NT2/D1 (cell line): ENCODE data around the gene BMPR1A.

Experiments
- SUZ12 ChIP-seq: IDR thresholded peaks from 2 replicates; pipeline ENCODE4 v1.6.1; 2011; ENCODE audit not compliant: insufficient read length, insufficient read depth; ENCODE audit errors: extremely low read depth
- YY1 ChIP-seq: IDR thresholded peaks from 2 replicates; pipeline ENCODE4 v1.6.1; 2011; ENCODE audit not compliant: insufficient read length, insufficient read depth
- ZNF274 ChIP-seq: IDR thresholded peaks from 2 replicates; pipeline ENCODE4 v1.6.1; 2011; ENCODE audit warnings: mild to moderate bottlenecking, low read depth, low read length

- TF ChIP-seq YY1, result no peak
- no peak for TF ChIP-seq ZNF274
- no peak for TF ChIP-seq SUZ12
Measured at GRCh38 chr10:86858011-86858410, 101.6 kb downstream of the BMPR1A start.
